ENCODE results near the gene NEK1.
"Not testable (repeated sequence)": the region's sequence is repeated elsewhere in the genome, so short reads cannot be mapped to it uniquely, and the experiment has no call there.

The NEK1 gene

GRCh38 chr4:169594560-169595195 lies 17.7 kb downstream of the NEK1 start:
- DNase-seq (ENCODE audit: low spot score): no peak

DNA sequence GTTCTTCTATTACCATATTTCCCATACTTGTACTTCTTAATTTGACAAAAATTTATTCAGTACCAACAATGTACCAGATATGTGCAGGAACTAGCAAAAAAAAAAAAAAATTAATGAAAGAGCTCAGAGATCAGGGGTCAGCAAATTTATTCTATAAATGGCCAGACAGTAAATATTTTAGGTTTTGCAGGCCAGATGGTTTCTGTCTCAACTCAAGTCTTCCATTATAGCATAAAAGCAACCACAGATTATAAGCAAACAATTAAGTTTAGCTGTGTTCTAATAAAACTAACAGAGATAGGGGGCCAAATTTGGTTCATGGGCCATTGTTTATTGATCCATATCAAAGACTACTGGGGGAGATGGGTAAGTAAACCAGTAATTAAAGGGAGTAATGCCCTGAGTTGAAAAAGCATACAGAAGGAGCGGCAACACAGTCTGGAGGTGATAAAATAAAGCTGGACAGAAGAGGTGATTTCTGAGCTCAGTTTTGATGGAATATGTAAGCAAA lies 19.3 kb downstream of the NEK1 start:
- DNase-seq (ENCODE audit: low spot score): no peak

- DNase-seq (ENCODE audit: low spot score): no peak
These were observed 28.8 kb downstream of the NEK1 start for GRCh38 chr4:169583563-169583962.

DNA sequence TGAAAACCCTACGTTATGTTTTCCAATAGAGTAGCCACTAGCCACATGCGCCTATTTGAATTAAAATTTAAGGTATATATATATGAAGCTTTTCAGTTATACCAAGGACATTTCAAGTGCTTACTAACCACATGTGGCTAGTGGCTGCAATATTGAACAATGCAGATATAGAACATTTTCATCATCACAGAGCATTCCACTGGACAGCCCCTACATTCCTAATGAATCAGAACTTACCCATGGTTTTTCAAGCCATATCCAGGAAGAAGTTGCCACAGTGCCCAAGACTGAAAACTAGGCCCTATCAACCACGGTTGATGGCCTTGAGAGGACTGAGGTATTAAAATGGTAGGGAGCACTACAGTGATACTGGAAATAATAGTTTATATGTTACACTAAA lies 29.7 kb downstream of the NEK1 start:
- no peak for DNase-seq (ENCODE audit: low spot score)

DNA sequence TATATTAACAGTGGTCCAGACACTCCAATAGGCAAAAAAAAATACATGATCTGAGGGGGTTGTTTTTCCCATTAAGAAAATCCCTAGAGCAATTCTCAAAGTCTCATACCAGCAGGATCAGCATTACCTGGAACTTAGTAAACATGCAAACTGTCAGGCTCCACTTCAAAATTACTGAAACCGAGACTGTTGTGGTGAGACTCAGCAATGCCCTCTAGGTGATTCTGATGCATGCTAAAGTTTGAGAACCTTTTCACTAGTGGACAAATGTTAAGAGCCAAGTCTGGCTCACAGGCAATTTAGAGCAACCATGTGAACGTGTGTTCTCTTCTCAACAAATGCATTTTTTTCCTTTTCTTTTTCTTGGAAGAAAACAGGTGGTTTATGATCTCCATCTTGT lies 30.2 kb downstream of the NEK1 start:
- DNase-seq (ENCODE audit: low spot score): no peak

DNA sequence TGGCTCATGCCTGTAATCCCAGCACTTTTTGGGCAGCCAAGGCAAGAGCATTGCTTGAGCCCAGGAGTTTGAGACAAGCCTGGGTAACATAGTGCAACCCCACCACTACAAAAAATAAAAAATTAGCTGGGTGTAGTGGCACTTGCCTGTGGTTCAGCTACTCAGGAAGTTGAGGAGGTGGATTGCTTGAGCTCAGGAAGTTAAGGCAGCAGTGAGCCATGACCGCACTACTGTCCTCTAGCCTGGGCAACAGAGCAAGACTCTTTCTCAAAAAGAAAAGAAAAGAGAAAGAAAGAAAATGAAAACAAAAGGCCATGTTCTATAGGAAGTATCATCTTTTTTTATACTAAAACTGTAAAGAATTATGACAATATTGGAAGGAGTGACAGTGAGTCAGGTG lies 38.5 kb downstream of the NEK1 start:
- DNase-seq (ENCODE audit: low spot score): no peak

DNA sequence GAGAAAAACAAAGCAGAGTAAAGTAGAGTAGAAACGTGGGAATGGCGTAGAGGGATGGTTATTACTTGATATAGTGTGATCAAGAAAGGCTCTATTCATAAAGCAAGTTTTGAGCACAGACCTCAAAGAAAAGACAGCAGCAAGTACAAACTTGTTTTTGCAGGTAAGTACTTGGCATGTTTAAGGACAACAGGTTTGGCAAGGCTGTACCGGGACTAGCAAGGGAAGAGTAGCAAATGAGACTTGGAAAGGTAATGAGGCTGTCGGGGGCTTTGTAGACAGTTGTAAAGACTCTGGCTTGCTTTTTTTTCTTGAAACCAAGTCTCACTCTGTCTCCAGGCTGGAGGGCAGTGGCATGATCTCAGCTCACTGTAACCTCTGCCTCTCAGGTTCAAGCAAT lies 40.9 kb downstream of the NEK1 start:
- DNase-seq (ENCODE audit: low spot score): no peak

- DNase-seq (ENCODE audit: low spot score): not testable (repeated sequence)
These were observed 41.4 kb downstream of the NEK1 start for GRCh38 chr4:169571012-169571411.

DNA sequence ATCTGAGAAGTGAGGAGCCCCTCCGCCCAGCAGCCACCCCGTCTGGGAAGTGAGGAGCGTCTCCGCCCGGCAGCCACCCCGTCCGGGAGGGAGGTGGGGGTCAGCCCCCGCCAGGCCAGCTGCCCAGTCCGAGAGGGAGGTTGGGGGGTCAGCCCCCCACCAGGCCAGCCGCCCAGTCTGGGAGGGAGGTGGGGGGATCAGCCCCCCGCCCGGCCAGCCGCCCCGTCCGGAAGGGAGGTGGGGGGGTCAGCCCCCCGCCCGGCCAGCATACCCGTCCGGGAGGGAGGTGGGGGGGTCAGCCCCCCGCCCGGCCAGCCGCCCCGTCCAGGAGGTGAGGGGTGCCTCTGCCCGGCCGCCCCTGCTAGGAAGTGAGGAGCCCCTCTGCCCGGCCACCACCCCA lies 42.1 kb downstream of the NEK1 start:
- not testable (repeated sequence) for DNase-seq (ENCODE audit: low spot score)

GRCh38 chr4:169569188-169569587 lies 43.2 kb downstream of the NEK1 start:
- DNase-seq (ENCODE audit: low spot score): not testable (repeated sequence)

- no peak for DNase-seq (ENCODE audit: low spot score)
These were observed 44.5 kb downstream of the NEK1 start for GRCh38 chr4:169567916-169568315.

GRCh38 chr4:169566021-169566818 lies 46.2 kb downstream of the NEK1 start:
- DNase-seq (ENCODE audit: low spot score): peak; percentile 59

GRCh38 chr4:169565606-169566005 lies 46.8 kb downstream of the NEK1 start:
- no peak for DNase-seq (ENCODE audit: low spot score)

GRCh38 chr4:169557061-169557636 lies 55.2 kb downstream of the NEK1 start:
- no peak for DNase-seq (ENCODE audit: low spot score)

- DNase-seq (ENCODE audit: low spot score): not testable (repeated sequence)
These were observed 65.8 kb downstream of the NEK1 start for GRCh38 chr4:169546548-169546947.

DNA sequence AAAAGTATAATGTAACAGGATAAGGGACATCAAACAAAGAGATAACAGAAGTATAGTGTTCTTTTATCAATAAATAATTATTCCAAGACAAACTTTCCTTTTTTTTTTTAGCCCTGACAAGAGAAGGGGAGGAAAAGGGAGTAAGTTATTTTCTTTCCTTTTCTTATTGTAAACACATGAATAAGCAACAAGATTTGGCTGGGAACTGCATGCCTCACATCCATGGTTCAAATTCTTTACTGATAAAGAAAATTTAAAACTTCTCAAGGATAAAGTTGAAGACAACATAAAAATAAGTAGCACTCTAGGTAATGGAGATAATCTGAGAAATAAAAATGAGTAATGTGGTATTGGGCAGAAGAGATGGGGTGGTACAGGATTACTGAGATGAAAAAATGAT lies 71.6 kb downstream of the NEK1 start:
- no peak for DNase-seq (ENCODE audit: low spot score)

DNA sequence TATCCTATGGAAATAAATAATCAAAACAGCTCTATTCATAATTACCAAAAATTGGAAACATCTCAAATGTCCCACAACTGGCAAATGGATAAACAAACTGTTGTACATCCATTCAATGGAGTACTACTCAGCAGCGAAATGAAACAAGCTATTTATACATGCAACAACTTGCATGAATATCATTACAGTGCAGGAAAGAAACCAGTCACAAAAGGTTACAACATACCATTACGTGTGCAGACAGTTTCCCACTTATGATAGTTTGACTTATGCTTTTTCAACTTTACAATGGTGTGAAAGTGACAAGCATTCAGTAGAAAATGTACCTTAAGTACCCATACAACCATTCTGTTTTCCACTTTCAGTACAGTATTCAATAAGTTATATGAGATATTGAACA lies 82.3 kb downstream of the NEK1 start:
- DNase-seq (ENCODE audit: low spot score): no peak

- DNase-seq (ENCODE audit: low spot score): no peak
These were observed 88.6 kb downstream of the NEK1 start for GRCh38 chr4:169523796-169524195.

DNA sequence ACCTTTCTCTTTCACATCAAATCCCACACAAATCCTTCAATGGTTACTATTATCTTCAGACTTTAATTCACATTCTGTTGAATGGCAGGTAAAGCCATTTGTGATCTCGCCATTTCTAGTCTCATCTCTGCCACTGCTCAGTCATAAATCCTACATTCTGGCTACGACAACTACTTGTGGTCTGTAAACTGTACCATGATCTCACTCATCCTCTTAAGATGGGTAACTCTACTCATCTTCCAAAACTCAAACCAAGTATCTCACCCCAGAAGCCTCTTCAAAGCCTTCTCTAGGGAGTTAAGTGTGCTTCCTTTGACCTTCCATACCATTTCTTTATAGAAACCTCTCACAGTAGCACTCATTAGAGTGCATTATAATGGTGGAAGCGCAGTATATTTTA lies 101.8 kb downstream of the NEK1 start:
- DNase-seq (ENCODE audit: low spot score): no peak

DNA sequence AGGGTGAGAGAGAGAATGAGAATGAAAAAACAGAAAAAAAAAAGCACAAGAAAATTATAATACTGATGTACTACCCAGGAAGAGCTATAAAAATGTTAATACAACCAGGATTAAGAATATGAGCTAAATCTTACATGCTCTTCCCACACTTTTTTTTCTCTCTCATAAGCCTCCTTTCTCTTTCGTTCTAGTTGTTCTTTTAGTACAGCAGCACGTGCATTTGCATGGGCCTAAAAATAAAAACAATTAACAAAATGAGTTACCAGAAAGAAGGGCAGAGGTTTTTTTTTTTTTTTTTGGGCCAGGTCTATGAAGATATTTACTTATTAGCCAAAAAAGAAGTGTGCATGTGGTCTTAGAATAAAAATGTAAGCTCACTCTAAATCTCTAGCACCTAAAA lies 105.5 kb downstream of the NEK1 start:
- no peak for DNase-seq (ENCODE audit: low spot score)

- DNase-seq (ENCODE audit: low spot score): not testable (repeated sequence)
These were observed 112.5 kb downstream of the NEK1 start for GRCh38 chr4:169499907-169500306.

- not testable (repeated sequence) for DNase-seq (ENCODE audit: low spot score)
These were observed 118.1 kb downstream of the NEK1 start for GRCh38 chr4:169494234-169494633.

DNA sequence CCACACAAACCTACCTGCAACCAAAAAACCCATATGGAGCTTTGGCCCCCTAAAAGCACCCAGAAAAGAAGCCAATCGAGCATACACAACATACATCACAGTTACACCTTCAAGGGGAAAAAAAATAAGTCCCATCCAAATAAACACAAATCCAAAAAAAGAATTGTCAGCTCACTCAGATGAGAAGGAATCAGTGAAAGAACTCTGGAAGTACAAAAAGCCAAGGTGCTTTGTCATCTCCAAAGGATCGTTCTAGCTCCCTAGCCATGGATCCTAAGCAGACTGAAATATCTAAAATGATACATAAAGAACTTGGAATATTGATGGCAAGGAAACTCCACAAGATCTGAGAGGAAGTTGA lies 119.2 kb downstream of the NEK1 start:
- DNase-seq (ENCODE audit: low spot score): no peak
